PC-3 (cell line): ENCODE data around the gene FARS2.

Experiments used
- EZH2 ChIP-seq: fragments of 300-600 bp; sonication (generic); IDR thresholded peaks from one replicate; pipeline ENCODE4 v1.6.1; 2017; ENCODE audit warnings: antibody characterized with exemption, mild to moderate bottlenecking, low read length; ENCODE audit not compliant: unreplicated experiment
- EZH2phosphoT487 ChIP-seq: fragments of 300-600 bp; sonication (generic); IDR thresholded peaks from 2 replicates; pipeline ENCODE4 v1.6.1; 2018; ENCODE audit warnings: mild to moderate bottlenecking, antibody characterized with exemption, low read length, borderline replicate concordance
- TF ChIP-seq, protein P1 (sequence below): fragments of 300-600 bp; sonication (generic); conservative IDR thresholded peaks from 2 replicates; pipeline ENCODE4 v1.5.1; 2017; ENCODE audit warnings: antibody characterized with exemption, low read depth, mild to moderate bottlenecking, low read length

- TF ChIP-seq, protein P1, sequence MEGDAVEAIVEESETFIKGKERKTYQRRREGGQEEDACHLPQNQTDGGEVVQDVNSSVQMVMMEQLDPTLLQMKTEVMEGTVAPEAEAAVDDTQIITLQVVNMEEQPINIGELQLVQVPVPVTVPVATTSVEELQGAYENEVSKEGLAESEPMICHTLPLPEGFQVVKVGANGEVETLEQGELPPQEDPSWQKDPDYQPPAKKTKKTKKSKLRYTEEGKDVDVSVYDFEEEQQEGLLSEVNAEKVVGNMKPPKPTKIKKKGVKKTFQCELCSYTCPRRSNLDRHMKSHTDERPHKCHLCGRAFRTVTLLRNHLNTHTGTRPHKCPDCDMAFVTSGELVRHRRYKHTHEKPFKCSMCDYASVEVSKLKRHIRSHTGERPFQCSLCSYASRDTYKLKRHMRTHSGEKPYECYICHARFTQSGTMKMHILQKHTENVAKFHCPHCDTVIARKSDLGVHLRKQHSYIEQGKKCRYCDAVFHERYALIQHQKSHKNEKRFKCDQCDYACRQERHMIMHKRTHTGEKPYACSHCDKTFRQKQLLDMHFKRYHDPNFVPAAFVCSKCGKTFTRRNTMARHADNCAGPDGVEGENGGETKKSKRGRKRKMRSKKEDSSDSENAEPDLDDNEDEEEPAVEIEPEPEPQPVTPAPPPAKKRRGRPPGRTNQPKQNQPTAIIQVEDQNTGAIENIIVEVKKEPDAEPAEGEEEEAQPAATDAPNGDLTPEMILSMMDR = no peak
- TF ChIP-seq EZH2 (no peak), EZH2phosphoT487 (no peak)
Measured at GRCh38 chr6:5435449-5435848, 174.1 kb downstream of the FARS2 start.
